Measurements from ENCODE around the gene FAT1.

The FAT1 gene

GRCh38 chr4:186689476-186689875, 34.2 kb downstream of the FAT1 start:
- TF ChIP-seq CTCF (conservative IDR thresholded peaks at IDR 0.05) (no peak), ZFX (IDR thresholded peaks at IDR 0.05) (no peak)
- no peak overlapping the region for H3K27ac ChIP-seq

- TF ChIP-seq ZFX (IDR thresholded peaks at IDR 0.05) = no peak
- TF ChIP-seq CTCF (conservative IDR thresholded peaks at IDR 0.05) = no peak
- H3K27ac ChIP-seq = no peak overlapping the region
Measured at GRCh38 chr4:186688150-186688943, 35.3 kb downstream of the FAT1 start.

DNA sequence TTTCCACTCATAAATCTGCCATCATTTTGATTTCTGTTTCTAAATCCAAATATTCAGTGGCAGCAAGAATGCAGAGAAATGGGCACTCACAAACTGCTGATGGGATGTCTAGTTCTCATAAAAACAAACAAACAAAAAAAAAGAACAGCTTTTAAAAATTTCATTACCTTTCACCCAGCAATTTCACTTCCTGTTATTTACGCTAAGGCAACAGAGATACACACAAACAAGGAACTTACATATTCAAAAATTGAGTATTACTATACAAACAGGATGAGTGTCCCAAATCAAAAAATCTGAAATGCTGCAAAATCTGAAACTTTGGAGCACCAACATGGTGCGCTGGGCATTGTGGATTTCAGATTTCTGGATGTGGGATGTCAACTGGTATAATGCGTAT, 36.4 kb downstream of the FAT1 start:
- H3K27ac ChIP-seq = no peak overlapping the region
- no peak for TF ChIP-seq ZFX (IDR thresholded peaks at IDR 0.05)
- no peak for TF ChIP-seq CTCF (conservative IDR thresholded peaks at IDR 0.05)

DNA sequence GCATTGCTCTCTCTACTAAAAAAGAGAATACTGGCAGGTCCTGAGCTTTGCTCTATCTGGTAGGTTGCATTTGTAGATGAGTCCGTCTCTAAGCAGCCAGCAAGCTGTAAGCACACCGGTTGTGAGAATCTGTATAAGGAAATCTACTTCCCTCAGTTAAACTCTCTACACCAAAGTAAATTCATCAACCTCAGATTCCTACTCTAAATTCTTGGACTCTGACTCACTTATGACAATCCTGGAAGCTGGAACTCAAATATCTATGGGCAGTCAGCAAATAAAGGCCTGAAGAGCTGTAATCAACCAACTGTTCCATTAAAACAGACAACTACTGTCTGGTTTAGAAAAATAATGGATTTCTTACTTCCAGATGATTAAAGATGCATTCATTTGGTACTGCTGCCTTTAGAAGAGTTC, 37.9 kb downstream of the FAT1 start:
- TF ChIP-seq ZFX (IDR thresholded peaks at IDR 0.05) = no peak
- TF ChIP-seq CTCF (conservative IDR thresholded peaks at IDR 0.05) = no peak
- H3K27ac ChIP-seq = no peak overlapping the region

GRCh38 chr4:186684889-186685309, 38.8 kb downstream of the FAT1 start:
- no peak for TF ChIP-seq ZFX (IDR thresholded peaks at IDR 0.05)
- TF ChIP-seq CTCF (conservative IDR thresholded peaks at IDR 0.05) = no peak
- H3K27ac ChIP-seq = no peak overlapping the region

- TF ChIP-seq CTCF (conservative IDR thresholded peaks at IDR 0.05) (no peak), ZFX (IDR thresholded peaks at IDR 0.05) (no peak)
- no peak overlapping the region for H3K27ac ChIP-seq
Measured at GRCh38 chr4:186684220-186684619, 39.4 kb downstream of the FAT1 start.

- TF ChIP-seq ZFX (IDR thresholded peaks at IDR 0.05) = no peak
- no peak for TF ChIP-seq CTCF (conservative IDR thresholded peaks at IDR 0.05)
- no peak overlapping the region for H3K27ac ChIP-seq
Measured at GRCh38 chr4:186680641-186681040, 43.0 kb downstream of the FAT1 start.

Data from C4-2B (cell line).